ENCODE results near the gene SHANK3. TPM values are rescaled to one million over a fixed set of nuclear protein-coding genes. Genes with fewer than 3 reads are reported as not detected.

The SHANK3 gene
- total RNA-seq, 1 experiment from 2014 or later: 2.6 TPM

GRCh38 chr22:50712341-50713007 is 39.9 kb downstream of the SHANK3 start:
- no peaks in the 10 kb centered on the region for H3K27me3 ChIP-seq
- H3K4me3 ChIP-seq: no peak overlapping the region
- no peak for DNase-seq
- no peaks in the 10 kb centered on the region for H3K9me3 ChIP-seq
- no peaks in the 10 kb centered on the region for H3K36me3 ChIP-seq

GRCh38 chr22:50713008-50713385 is 40.4 kb downstream of the SHANK3 start:
- Histone ChIP-seq H3K36me3 (no peaks in the 10 kb centered on the region), H3K4me3 (no peak overlapping the region), H3K27me3 (no peaks in the 10 kb centered on the region), H3K9me3 (no peaks in the 10 kb centered on the region)
- no peak for DNase-seq

- Histone ChIP-seq H3K9me3 (no peaks in the 10 kb centered on the region), H3K4me3 (no peak overlapping the region), H3K36me3 (no peaks in the 10 kb centered on the region), H3K27me3 (no peaks in the 10 kb centered on the region)
- no peak for DNase-seq
Measured at GRCh38 chr22:50713571-50714056, 41.0 kb downstream of the SHANK3 start.

- Histone ChIP-seq H3K9me3 (no peaks in the 10 kb centered on the region), H3K36me3 (no peaks in the 10 kb centered on the region), H3K27me3 (no peaks in the 10 kb centered on the region), H3K4me3 (no peak overlapping the region)
- DNase-seq: no peak
Measured at GRCh38 chr22:50714150-50714549, 41.5 kb downstream of the SHANK3 start.

- DNase-seq: no peak
- Histone ChIP-seq H3K27me3 (no peaks in the 10 kb centered on the region), H3K36me3 (no peaks in the 10 kb centered on the region), H3K4me3 (no peak overlapping the region), H3K9me3 (no peaks in the 10 kb centered on the region)
Measured at GRCh38 chr22:50714631-50715179, 42.1 kb downstream of the SHANK3 start.

GRCh38 chr22:50715250-50715649 is 42.6 kb downstream of the SHANK3 start:
- Histone ChIP-seq H3K4me3 (no peak overlapping the region), H3K36me3 (no peaks in the 10 kb centered on the region), H3K9me3 (no peaks in the 10 kb centered on the region), H3K27me3 (no peaks in the 10 kb centered on the region)
- no peak for DNase-seq

GRCh38 chr22:50715776-50716175 is 43.2 kb downstream of the SHANK3 start:
- Histone ChIP-seq H3K36me3 (no peaks in the 10 kb centered on the region), H3K4me3 (no peak overlapping the region), H3K27me3 (no peaks in the 10 kb centered on the region), H3K9me3 (no peaks in the 10 kb centered on the region)
- DNase-seq: no peak

GRCh38 chr22:50716290-50717024 is 43.8 kb downstream of the SHANK3 start:
- no peak for DNase-seq
- H3K4me3 ChIP-seq: no peak overlapping the region
- no peaks in the 10 kb centered on the region for H3K9me3 ChIP-seq
- H3K36me3 ChIP-seq: no peaks in the 10 kb centered on the region
- no peaks in the 10 kb centered on the region for H3K27me3 ChIP-seq

- Histone ChIP-seq H3K36me3 (no peaks in the 10 kb centered on the region), H3K27me3 (no peaks in the 10 kb centered on the region), H3K9me3 (no peaks in the 10 kb centered on the region), H3K4me3 (no peak overlapping the region)
- no peak for DNase-seq
Measured at GRCh38 chr22:50717709-50718351, 45.2 kb downstream of the SHANK3 start.

- no peak for DNase-seq
- H3K4me3 ChIP-seq: no peak overlapping the region
- no peaks in the 10 kb centered on the region for H3K36me3 ChIP-seq
- no peaks in the 10 kb centered on the region for H3K27me3 ChIP-seq
- no peaks in the 10 kb centered on the region for H3K9me3 ChIP-seq
Measured at GRCh38 chr22:50718352-50718709, 45.7 kb downstream of the SHANK3 start.

- Histone ChIP-seq H3K4me3 (no peak overlapping the region), H3K27me3 (no peaks in the 10 kb centered on the region), H3K9me3 (no peaks in the 10 kb centered on the region), H3K36me3 (no peaks in the 10 kb centered on the region; the same call in 1 of the 2 replicates)
- DNase-seq: no peak
Measured at GRCh38 chr22:50719814-50720300, 47.2 kb downstream of the SHANK3 start.

GRCh38 chr22:50720301-50721256 is 48.0 kb downstream of the SHANK3 start:
- Histone ChIP-seq H3K9me3 (no peaks in the 10 kb centered on the region), H3K27me3 (no peaks in the 10 kb centered on the region), H3K36me3 (no peaks in the 10 kb centered on the region; the same call in 1 of the 2 replicates), H3K4me3 (no peak overlapping the region)
- DNase-seq: no peak

GRCh38 chr22:50721257-50721844 is 48.7 kb downstream of the SHANK3 start:
- DNase-seq: no peak
- no peaks in the 10 kb centered on the region for H3K27me3 ChIP-seq
- no peak overlapping the region for H3K4me3 ChIP-seq

GRCh38 chr22:50722048-50722701 is 49.6 kb downstream of the SHANK3 start:
- Histone ChIP-seq H3K4me3 (no peak overlapping the region), H3K36me3 (no peaks in the 10 kb centered on the region; the same call in 1 of the 2 replicates), H3K9me3 (no peaks in the 10 kb centered on the region), H3K27me3 (no peaks in the 10 kb centered on the region)
- no peak for DNase-seq

More at GRCh38 chr22:50721257-50721844, 48.7 kb downstream of the SHANK3 start:
- H3K36me3 ChIP-seq: no peaks in the 10 kb centered on the region; the same call in 1 of the 2 replicates
- H3K9me3 ChIP-seq: no peaks in the 10 kb centered on the region

Data from MG63 (cell line).